CD4-positive, alpha-beta T cell treated with Interferon gamma for 1 hour (primary cell): Measurements from ENCODE around the gene SPOP.
A peak's percentile ranks its signal among the peaks of the same experiment; 100 is the strongest.

Experiments used
- DNase-seq: peaks from one replicate; pipeline ENCODE4 v3.0.0-alpha.2; 2020

The SPOP gene

DNA sequence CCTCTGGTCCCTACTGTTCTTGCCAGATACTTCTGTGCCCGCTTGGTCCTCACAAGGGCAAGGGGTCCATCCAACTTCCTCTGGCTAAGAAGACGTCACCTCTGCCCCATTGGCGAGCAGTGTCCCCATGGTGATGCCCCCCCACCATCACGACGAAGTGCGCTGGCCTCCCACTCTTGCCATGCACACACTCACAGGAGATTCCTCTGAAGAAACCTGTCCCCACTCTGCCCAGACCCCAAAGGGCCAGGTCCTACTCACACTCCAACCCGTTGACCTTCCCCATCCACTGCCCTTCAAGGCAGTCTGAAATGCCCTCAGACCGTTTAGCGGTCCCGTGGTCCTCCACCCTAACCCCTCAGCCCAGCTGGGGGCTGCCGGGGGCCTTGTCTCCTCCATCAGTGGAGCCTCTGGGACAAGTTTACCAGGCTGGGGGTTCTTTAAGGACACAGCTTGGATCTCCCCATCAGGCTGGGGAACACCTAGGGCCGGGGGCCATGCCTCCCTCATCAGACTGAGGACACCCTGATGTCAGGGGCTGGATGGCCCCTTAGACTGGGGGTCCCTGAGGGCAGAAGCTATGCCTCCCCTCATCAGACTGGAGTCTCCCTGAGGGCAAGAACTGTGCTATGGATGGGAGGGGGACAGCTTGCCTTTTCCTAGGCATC, 95.7 kb downstream of the SPOP start:
- DNase-seq, result no peak

- DNase-seq, result no peak
Measured at GRCh38 chr17:49581648-49581998, 96.3 kb downstream of the SPOP start.

- DNase-seq, result no peak
Measured at GRCh38 chr17:49580981-49581647, 96.8 kb downstream of the SPOP start.

- DNase-seq, result no peak
Measured at GRCh38 chr17:49580055-49580721, 97.7 kb downstream of the SPOP start.

DNA sequence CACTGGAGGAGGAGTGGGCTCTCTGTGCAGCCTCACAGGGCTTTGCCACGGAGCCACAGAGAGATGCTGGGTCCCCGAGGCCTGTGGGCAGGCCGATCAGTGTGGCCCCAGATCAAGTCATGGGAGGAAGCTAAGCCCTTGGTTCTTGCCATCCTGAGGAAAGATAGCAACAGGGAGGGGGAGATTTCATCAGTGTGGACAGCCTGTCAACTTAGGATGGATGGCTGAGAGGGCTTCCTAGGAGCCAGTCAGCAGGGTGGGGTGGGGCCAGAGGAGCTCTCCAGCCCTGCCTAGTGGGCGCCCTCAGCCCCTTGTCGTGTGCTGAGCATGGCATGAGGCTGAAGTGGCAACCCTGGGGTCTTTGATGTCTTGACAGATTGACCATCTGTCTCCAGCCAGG, 98.4 kb downstream of the SPOP start:
- DNase-seq, result no peak

- DNase-seq, result no peak
Measured at GRCh38 chr17:49578952-49579500, 98.9 kb downstream of the SPOP start.

- no peak for DNase-seq
Measured at GRCh38 chr17:49578414-49578813, 99.5 kb downstream of the SPOP start.

DNA sequence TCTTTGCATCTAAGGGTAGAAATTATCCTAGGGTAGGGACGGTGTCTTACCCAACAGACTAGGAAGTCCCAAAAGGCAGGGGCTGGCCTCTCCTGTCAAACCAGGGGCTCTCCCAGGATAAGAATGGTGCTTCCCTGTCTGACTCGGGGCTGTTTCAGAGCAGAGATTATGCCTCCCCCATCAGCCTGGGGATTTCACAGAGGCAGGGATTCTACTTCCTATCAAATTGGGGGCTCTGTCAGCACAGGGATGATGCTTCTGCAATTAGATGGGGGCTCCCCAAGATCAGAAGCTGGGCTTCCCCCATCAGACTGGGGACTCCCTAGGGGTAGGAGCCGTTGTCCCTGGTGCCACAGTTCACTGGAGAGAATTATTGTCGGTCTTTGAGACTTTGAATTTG, 99.9 kb downstream of the SPOP start:
- DNase-seq, result no peak

- no peak for DNase-seq
Measured at GRCh38 chr17:49577650-49577934, 100.3 kb downstream of the SPOP start.

- DNase-seq, result no peak
Measured at GRCh38 chr17:49576917-49577649, 100.8 kb downstream of the SPOP start.

- DNase-seq, result no peak
Measured at GRCh38 chr17:49576088-49576916, 101.6 kb downstream of the SPOP start.

- peak; percentile 54 for DNase-seq
Measured at GRCh38 chr17:49575679-49576087, 102.2 kb downstream of the SPOP start, which contains the start of gene NXPH3. NXPH3 (plus strand) TSS chr17:49575871; CDS start chr17:49576220, 349 bp downstream.

DNA sequence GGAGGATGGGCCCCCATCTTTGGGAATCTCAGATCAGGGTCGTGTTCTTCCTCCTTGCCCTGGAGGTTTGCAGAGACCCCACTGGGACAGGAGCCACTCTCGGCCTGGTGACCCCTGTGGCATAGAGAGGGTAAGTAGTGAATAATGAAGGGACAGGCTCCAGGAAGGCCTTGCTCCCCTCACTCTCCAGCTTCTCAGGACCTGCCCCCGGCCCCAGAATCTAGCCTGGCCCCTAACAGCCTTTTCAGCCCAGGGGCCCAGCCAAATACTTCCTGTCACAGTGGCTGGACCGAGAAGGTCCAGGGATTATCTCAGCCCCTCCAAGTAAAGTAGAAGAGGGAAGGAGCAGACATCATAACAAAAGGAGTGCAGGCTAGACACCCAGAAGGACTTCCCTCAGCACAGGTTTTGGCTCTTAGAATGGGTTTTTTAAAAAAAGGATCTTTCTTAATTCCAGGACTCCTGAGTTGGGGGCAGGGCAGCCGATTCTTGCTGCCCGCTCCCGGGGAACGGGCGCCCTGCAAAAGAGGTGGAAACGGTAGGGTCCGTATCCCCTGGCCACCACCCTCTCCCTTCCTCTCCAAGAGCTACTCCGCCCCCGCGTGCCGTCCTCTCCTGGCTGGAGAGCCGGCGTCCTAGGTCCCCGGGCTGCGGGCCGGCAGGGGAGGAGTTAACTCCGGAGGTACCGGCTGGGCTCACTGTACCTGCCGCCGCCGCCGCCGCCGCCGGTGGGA, 102.8 kb downstream of the SPOP start:
- DNase-seq, result no peak

GRCh38 chr17:49574323-49574781, 103.5 kb downstream of the SPOP start:
- no peak for DNase-seq

DNA sequence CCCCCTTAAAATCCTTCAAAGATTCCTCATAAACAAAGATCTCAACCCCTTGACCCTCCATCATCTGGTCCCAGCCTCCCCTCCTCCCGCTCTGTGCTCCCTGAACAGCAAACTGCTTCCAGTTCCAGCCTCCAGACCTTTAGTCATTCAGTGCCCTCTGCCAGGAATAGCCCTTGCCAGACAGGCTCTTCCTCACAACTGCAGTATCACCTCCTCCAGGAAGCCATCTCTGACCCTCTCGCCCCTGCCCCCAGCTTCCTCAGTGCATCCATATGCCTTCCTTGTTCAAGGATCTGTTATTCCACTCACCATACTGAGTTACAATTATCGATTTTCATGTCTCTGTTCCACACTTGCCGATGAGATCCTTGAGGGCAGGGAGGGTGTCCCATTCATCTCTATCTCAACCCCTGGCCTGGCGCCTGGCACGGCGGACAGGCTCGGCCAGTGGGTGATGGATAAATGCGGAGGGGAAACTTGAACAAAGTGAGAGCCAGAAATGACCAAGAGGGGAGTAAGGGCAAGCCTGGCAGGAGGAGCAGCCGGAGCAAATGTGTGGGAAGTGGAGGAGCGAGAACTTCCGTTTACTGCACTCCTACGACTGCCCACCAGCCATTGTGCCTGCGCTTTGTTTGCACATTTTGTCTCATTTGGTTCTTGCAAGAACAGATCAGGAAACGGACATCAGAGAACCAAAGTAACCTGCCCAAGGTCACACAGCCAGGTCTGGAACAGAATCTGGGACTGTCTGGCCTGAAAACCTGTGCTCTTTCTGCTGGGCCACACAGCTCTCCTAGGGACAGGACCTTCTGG, 104.2 kb downstream of the SPOP start:
- no peak for DNase-seq

GRCh38 chr17:49572806-49573420, 105.0 kb downstream of the SPOP start:
- DNase-seq, result no peak

DNA sequence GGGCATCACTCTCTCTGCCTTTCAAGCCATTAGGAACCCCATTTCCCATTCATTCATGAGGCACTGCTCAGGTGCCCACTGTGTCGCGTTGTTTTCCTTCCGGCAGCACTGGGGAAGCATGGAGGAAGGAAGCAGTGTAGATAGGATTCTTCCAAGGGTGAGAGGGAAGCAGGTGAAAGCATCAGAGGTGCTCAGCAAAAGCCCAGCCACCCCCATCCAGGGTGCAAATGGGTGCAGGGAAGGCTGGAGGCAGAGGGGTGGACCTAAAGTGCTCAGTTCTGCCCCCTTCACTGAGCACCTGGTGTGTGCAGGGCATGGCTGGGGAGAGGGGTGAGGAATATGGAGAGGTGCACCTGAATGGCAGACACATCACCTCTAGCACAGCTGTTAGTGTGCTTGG, 105.7 kb downstream of the SPOP start:
- DNase-seq, result no peak

DNA sequence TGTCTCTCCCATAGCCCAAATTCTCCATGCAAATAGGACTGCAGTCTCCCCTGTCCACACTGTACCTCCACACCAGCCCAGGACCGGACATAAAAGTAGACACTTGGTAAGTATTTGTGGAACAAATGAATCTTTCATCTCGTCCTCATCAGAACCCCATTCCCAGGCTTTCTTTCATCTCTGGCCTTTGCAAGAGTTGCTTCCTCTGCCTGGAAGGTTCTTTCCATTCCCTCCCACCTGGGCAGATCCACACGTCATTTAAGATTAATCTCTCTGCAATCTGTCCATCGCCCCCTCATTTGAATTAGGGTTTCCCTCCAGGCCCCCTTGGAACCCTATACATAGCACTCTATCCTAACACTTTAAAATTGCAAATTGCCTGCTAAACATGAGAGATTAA, 106.1 kb downstream of the SPOP start:
- DNase-seq, result no peak

DNA sequence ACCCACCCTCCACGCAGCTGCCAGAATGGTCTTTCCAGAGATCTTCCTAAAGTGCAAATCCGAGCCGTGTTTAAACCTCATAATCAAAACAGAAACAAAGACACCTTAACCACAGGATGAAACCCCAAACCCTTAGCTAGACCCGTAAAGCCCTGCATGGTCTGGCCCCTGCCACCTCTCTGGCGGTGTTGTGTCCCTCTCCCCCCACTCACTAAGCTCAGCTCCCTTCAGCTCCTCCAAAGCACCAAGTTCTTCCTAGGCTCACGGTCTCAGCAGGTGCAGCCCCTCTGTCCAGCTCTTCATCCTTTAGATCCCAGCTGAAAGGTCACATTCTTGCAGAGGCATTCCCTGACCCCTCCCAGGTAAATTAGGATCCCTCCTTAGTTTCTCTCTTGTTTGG, 106.6 kb downstream of the SPOP start:
- DNase-seq, result no peak

GRCh38 chr17:49570540-49571242, 107.2 kb downstream of the SPOP start:
- no peak for DNase-seq
